ENCODE results near the gene DTL.

The DTL gene

DNA sequence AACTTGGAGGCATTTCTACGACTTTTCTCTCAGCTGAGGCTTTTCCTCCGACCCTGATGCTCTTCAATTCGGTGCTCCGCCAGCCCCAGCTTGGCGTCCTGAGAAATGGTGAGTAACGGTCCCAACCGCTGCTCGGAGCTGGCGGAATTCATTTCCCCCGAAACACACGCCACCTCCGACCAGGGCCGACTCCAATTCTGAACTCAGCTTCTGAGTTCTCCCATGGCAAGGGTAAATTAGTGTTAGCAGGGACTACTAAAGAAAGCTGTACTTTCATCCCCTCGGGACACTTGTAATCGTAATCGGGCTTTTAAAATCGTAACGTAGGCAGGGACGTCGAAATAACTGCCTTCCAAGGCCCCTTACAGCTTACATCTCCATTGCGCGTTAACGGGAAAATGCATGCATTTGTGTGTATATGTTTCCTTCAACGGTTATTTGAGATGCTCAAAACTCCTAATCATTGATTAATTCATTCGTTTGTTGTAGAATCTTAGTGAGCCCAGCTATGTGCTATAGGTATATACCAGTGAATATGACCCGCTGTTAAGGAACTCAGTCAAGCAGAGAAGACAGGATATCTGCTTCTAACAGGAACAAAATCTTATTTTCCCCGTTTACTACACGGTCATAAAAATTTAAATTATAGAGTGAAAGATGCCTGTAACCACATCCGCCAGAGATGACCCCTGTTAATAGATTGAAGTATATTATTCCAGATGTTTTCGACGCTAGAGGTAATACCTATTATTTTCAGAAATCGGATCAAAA lies 472 bp downstream of the DTL start:
- no peak for DNase-seq (ENCODE audit: low read depth in 2 of 2, low spot score in 1 of 2)

DNA sequence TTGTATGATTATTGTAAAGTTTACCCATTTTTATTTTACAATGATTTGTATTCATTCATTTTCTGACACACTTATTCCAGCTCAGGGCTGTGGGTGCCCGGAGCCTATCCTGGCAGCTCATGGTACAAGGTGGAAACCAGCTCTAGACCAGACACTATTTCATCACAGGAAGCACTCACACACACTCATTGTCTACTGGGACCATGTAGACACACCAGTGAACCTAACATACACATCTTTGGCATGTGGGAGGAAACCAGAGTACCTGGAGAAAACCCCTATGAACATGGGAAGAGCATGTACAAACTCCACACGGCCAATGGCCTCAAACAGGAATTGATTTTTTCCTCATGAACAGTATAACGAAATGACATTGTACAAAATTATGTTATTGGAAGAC lies 2.4 kb downstream of the DTL start:
- DNase-seq (ENCODE audit: low read depth in 2 of 2, low spot score in 1 of 2): no peak

DNA sequence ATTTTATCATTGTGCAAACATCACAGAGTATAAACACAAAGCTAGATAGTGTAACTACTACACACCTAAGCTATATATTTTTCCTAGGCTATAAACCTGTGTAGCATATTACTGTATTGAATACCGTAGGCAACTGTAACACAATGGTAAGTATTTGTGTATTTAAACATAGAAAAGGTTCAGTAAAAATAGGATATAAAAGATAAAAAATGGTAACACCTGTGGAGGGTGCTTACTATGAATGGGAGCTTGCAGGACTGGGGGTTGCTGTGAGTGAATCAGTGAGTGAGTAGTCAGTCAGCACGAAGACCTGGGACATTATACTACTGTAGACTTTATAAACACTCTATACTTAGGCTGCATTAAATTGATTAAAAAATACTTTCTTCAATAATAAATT lies 4.1 kb downstream of the DTL start:
- DNase-seq (ENCODE audit: low read depth in 2 of 2, low spot score in 1 of 2): no peak

DNA sequence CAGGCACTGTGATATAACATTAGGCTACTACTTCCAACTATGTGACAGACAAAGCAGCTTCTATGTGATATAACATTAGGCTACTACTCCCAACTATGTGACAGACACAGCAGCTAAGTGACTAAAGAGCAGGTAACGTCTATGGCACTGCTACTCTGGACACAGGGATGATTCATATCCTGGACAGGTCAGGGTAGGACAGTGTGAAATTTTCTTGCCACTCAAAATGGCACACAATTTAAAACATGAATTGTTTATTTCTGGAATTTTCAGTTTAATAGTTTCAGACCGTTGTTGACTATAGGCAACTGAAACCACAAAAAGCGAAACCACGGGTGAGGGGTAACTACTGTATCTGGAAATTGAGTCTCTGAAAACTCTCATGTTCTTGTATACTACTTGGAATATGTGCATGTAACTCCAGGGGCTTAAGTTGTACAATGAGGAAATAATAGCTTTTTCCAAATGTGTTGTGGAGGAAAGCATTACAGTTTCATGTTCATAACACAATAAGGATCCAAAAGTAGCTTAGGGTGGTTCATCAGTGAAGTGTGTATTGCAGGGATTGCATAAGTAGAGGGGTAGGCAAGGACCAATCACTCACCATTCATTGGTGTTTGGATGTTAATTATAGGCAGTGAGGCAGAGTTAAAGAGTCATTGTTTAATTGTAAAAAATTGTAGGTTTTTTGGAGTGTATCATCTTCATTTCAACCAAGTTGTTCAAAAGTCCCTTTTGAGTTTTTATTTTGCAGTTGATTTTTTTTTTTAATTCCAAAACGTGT lies 5.3 kb downstream of the DTL start:
- no peak for DNase-seq (ENCODE audit: low read depth in 2 of 2, low spot score in 1 of 2)

DNA sequence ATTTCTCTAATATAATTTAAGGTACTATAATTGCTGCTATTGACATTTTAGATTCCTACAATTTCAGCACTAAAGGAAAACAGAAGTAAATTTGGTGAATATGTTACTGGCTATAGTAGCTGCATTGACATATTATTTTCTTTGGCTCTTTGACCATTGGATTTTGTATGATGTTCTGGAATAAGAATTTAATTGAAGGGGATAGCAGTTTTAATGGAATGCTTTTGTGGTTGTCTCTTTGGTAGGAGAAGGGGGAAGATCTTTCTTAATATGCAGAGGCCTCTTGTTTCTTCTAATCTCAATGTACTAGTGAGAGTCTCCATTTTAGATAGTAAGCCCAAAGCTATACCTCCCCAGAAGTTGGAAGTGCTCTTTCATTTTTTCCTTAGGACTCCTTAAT lies 6.9 kb downstream of the DTL start:
- DNase-seq (ENCODE audit: low read depth in 2 of 2, low spot score in 1 of 2): no peak

DNA sequence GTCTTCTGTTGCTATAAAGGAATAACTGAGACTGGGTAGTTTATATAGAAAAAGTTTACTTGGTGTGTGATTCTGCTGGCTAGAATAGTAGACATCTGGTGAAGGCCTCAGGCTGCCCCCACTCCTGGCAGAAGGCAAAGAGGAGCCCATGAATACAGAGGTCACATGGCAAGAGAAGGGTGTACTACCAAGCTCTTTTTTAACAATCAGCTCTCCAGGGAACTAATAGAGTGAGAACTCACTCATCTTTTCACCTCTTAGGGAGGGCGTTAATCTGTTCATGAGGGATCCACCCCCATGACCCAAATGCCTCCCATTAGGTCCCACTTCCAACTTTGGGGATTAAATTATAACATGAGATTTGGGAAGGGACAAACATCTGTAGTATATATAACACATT lies 9.3 kb downstream of the DTL start:
- no peak for DNase-seq (ENCODE audit: low read depth in 2 of 2, low spot score in 1 of 2)

DNA sequence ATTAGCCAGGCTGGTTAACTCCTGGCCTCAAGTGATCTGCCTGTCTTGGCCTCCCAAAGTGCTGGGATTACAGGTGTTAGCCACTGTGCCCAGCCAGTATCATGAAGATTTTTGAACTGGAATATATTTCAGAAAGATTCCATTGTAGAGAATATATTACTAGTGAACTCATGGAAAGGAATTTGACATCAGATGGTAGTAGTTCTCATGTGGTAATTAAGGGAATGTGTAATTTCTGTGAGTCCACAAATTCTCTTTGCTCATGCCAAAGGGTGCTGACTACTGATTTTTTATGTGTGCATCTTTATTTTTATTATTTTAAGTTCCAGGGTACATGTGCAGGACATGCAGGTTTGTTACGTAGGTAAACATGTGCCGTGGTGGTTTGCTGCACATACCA lies 10.4 kb downstream of the DTL start:
- no peak for DNase-seq (ENCODE audit: low read depth in 2 of 2, low spot score in 1 of 2)

DNA sequence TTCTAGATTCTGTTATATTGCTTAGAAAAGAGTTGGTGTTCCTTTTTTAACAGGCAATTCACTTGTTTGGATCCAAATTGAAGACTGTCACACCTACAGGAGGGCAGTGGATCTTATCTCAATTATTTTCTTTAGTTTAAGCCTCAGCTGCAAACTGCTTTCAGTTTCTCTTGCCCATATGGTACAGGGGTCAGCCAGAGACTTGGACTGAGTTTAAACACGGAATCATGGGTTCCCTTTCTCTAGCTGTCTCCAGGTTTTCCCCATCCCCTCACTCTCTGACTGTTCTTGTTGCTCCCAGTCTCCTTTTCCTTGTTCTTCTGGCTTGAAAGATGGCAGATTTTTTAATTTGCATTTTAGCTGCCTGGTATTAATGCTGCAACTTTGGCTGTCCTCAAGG lies 18.4 kb downstream of the DTL start:
- DNase-seq (ENCODE audit: low read depth in 2 of 2, low spot score in 1 of 2): no peak

DNA sequence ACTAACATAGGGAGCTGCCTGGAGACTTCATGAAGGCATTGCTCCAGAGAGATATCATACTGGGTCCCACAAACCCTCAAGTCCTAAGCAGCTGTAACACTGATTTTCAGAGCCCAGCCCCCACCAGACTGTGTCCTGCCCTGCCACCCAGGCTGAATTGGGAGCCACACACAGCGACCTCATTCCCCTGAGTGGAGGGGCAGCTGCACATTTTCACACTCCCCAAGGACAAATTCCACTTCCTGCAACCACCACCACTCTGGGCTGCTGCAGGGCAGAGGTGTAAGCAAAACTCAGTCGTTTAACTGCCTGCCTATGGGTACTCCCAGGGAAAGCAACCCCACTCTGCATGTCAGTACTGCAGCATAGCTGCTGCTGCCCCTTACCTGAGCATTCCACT lies 19.8 kb downstream of the DTL start:
- DNase-seq (ENCODE audit: low read depth in 2 of 2, low spot score in 1 of 2): no peak

DNA sequence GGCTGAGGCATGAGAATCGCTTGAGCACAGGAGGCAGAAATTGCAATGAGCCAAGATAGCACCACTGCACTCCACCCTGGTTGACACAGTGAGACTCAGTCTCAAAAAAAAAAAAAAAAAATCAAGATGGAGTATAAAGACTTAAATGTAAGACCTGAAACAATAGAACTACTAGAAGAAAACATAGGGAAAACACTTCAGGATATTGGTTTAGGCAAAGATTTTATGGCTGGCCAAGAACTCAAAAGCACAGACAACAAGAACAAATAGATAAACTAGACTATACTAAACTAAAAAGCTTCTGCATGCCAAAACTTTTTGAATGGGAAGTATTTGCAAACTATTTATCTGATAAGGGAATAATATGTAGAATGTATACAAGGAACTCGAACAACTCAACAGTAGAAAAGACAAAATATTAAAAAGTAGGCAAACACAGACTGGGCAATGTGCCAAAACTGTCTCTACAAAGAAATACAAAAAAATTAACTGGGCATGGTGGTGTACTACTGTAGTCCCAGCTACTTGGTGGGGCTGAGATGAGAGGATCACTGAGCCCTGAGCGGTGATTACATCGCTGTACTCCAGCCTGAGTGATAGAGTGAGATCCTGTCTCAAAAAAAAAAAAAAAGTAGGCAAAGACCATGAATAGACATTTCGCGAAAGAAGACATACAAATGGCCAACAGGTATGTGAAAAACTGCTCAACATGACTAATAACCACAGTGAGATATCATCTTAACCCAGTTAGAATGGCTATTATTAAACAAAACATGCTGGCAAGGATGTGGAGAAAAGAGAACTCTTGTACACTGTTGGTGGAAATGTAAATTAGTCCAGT lies 25.3 kb downstream of the DTL start:
- DNase-seq (ENCODE audit: low read depth in 2 of 2, low spot score in 1 of 2): no peak

DNA sequence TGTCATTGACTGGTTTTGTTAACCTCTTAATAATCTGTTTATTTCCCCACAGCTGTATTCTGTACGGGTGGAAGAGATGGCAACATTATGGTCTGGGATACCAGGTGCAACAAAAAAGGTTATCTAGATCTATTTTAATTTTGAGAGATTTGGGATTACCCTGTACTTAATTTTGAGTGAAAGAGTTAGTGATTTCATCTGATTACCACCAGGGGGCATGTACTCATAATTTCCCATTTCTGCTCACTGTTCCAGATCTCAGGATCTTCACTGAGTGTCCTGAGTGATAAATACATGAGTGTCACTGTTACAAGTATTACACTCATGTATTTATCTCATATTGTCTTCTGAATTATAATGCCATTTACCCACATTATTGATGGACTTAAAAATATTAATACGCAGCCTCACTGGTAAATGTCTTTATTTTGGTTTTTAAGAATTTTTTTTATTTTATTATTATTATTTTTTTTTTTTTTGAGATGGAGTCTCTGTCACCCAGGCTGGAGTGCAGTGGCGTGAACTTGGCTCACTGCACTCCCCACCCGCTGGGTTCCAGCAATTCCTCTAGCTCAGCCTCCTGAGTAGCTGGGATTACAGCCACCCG lies 27.4 kb downstream of the DTL start:
- no peak for DNase-seq (ENCODE audit: low read depth in 2 of 2, low spot score in 1 of 2)

DNA sequence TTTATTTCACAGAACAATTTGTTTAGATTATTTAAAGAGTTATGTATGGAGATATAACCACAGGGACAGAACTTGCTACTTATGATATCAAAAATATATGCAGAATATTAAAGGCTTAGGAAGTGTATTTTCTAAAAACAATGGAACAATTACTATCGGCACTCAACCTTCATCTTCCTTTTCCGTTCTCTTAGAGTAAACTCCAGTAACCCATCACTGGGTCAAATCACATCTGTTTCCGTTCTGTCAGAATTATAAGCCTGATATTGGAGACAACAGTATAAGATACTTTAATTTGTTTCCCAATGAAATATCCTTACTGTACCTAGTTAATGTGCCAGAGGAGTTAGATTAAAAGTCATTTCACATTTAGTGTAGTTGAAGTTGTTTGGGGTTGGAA lies 32.2 kb downstream of the DTL start:
- DNase-seq (ENCODE audit: low read depth in 2 of 2, low spot score in 1 of 2): no peak

DNA sequence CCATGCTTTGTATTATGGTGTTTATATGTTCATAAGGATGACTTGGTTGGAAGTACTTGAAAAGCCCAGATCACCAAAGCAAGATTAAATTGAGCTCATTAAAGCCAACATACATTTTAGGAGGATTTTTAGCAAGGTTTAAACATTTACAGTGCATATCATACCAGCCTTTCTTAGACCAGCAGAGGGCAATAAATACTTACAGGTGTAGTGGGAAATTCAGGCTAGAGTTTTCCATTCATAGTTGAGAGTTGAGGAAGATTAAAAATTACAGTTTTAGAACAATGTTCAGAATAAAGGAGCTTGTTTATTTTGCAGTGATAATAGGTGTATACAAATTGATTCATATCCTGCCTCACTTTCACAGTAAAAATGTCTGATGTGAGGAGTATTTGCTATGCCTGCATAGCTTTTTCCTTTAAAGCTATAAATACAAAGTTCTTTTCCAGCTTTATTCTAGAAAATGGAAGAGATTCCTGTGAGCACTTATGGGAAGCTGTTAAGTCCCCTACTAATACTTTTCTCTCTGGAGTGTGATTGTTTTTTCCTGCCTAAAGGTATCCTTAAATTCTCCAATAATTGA lies 35.3 kb downstream of the DTL start:
- DNase-seq (ENCODE audit: low read depth in 2 of 2, low spot score in 1 of 2): no peak

DNA sequence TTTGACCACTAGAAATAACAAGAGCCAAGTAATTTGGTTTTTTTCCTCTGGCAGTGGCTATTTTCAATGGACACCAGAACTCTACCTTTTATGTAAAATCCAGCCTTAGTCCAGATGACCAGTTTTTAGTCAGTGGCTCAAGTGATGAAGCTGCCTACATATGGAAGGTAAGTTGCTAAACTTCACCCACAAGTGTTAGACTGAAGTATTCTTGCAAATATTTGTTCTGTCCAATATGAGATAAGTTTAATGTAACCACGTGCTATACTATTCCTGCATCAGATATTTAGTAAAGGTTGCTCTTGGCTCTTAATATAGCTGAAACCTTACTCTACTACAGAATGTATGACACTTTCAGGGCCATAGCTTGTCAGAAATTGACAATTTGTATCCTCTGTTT lies 36.5 kb downstream of the DTL start:
- no peak for DNase-seq (ENCODE audit: low read depth in 2 of 2, low spot score in 1 of 2)

DNA sequence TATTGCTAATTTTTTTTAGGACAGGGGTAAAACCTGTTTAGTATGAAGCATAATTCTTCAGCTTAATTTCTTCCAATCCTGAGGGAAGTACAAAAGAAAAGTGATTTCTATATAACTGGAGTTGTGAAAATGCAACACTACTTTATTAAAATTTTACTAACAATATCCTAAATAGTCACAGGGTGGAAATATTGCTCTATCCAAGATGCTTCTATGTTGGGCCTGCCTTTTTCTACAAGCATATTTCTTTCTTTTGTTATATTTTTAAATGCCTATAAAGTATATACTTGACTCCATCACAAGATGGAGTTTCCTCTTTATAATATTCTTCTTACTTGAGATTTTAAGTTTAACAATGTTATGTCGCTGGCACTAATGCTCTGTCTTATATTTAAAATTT lies 37.9 kb downstream of the DTL start:
- DNase-seq (ENCODE audit: low read depth in 2 of 2, low spot score in 1 of 2): no peak

DNA sequence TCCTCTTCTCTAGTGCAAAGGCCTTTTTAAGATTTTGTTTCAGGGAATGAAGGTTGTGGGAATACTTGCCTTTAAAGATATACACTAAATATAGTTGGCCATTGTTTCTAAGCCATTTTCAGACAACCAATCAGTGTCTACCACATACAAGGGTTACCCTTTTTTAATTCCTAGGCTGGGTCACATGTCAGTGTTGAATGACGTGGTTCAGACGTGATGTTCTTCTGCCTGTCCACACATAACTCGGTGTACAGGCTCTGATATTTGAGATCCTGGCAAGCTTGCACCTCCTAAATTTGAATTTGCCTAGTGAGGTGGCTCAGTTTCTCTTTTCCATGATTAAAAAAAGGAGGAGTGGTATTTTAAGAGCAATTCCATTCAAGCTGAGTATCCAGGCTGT lies 38.8 kb downstream of the DTL start:
- DNase-seq (ENCODE audit: low read depth in 2 of 2, low spot score in 1 of 2): no peak

DNA sequence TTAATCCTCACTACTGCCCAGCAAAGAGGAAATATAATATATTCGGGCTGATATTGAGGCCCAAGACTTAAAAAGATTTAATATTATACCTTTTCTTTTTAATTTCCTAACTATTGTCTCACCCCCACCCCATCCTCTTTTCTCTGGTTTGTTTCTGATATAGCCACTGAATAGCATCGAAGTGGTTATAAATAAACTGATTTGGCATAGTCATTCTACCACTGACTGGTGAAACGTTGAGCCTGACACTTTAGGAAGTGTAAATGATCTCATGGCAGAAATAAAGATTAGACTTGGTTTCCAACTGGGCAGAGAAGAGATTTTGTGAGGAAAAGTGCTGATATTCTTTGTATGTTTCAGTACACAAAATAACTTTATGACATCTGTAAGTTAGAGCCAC lies 39.3 kb downstream of the DTL start:
- no peak for DNase-seq (ENCODE audit: low read depth in 2 of 2, low spot score in 1 of 2)

DNA sequence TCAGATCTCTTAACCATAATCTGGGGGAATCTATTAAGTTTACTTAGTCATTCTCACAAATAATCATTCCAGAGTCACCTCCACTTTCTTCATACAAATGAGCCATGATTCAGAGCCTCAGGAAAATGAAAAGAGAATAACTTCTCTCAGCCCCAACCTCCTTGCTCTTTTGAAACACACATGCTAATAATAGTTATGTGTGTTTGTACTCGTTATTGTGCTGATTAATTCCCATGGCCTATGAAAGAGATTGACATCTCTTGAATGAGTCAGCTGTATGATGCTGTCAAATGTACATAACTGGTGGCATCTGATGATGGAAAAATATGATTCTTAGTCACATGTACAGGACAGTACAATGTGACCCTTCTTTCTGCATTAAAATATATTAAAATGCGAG lies 41.5 kb downstream of the DTL start:
- DNase-seq (ENCODE audit: low read depth in 2 of 2, low spot score in 1 of 2): no peak

DNA sequence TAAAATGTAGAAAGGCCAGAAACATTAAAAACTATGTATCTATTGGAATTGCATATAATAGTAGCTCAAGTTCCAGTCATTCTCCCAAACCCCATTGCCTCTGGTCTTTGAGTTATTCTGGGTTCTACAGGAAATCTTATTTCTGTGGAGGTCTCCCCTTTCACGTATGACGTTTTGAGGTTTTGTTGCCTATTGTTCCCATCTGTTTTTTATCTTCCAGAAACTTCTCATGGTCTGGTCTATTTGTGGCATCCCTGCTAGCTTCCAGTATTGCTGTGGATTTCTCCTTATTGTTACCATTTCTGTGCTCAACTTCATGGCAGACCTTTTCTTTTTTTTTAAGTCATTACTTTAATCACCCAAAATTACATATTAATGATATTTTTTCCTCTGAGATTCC lies 43.3 kb downstream of the DTL start:
- DNase-seq (ENCODE audit: low read depth in 2 of 2, low spot score in 1 of 2): no peak

DNA sequence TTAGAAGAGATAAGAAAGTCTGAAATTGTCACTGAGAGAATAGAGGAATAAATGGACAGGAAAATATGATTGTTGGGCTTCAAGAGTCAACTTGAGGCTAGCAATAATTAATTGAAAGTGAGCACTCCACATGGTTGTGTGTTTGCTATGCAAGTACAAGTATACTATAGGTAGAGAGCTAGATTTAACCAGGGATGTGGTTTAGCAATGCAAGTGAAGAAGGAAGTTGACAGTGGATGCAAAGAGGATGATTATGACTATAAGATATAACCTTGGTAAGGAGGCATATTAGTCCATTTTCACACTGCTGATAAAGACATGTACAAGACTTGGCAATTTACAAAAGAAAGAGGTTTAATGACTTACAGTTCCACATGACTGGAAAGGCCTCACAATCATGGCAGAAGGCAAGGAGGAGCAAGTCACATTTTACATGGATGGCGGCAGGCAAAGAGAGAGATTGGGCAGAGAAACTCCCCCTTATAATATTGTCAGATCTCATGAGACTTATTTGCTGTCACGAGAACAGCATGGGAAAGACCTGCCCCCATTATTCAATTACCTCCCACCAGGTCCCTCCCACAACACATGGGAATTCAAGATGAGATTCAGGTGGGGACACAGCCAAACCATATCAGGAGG lies 47.3 kb downstream of the DTL start:
- DNase-seq (ENCODE audit: low read depth in 2 of 2, low spot score in 1 of 2): no peak
